Muscle layer of duodenum (tissue), 2 donors: Measurements from ENCODE around the gene RHOF.

Experiments used
- H3K27ac ChIP-seq: one replicate; pipeline ENCODE4 v1.7.0; 2013; ENCODE audit warnings: mild to moderate bottlenecking, low read length
- H3K27me3 ChIP-seq: one replicate; pipeline ENCODE4 v1.7.0; 2013; ENCODE audit warnings: low read depth, mild to moderate bottlenecking, control low read depth, low read length
- H3K36me3 ChIP-seq, 2 donors: one replicate each; pipeline ENCODE4 v1.7.0; 2013; ENCODE audit warnings: low read length in 2 of 2, control low read depth in 1 of 2, mild to moderate bottlenecking in 1 of 2; ENCODE audit not compliant: insufficient read depth in 2 of 2, control insufficient read depth in 1 of 2
- H3K4me1 ChIP-seq, 2 donors: one replicate each; pipeline ENCODE4 v1.7.0; 2013; ENCODE audit warnings: low read length in 2 of 2, mild to moderate bottlenecking in 2 of 2, control low read depth in 1 of 2, moderate library complexity in 1 of 2; ENCODE audit not compliant: insufficient read depth in 2 of 2, control insufficient read depth in 1 of 2
- H3K4me3 ChIP-seq, 2 donors: one replicate each; pipeline ENCODE4 v1.7.0; 2013; ENCODE audit warnings: low read length in 2 of 2, low read depth in 1 of 2, mild to moderate bottlenecking in 1 of 2
- H3K9me3 ChIP-seq, 2 donors: one replicate each; pipeline ENCODE4 v1.7.0; 2013; ENCODE audit warnings: low read length in 2 of 2, control low read depth in 1 of 2, mild to moderate bottlenecking in 1 of 2; ENCODE audit not compliant: control insufficient read depth in 1 of 2
- donor health status: healthy.

The RHOF gene

GRCh38 chr12:121776190-121777098, 17.0 kb downstream of the RHOF start:
- H3K36me3 ChIP-seq = peaks cover 0 to 7% of the 10 kb centered on the region in 2 donors
- no peaks in the 10 kb centered on the region for H3K27me3 ChIP-seq
- H3K4me3 ChIP-seq = no peak overlapping the region
- no peaks in the 10 kb centered on the region for H3K9me3 ChIP-seq
- peaks cover 0 to 25% of the 10 kb centered on the region in 2 donors for H3K4me1 ChIP-seq
- no peak overlapping the region for H3K27ac ChIP-seq

DNA sequence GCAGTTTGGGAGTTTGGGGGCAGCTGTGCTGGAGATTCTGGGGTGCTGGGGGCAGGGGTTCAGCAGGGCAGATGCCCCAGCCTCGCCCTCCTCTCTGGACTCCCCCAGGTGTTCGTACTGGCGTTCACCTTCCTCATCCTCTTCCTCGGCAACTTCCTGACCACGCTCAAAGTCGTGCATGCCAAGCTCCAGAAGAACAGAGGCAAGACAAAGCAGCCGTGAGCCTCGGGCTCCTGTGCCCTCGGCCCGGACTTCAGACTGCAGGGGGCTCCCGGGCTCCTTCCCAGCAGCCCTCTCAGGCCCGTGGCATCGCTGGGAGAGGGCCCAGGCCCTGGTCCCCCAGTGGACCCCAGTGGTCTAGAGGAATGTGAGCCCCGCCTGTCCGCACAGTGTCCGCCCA, 18.0 kb downstream of the RHOF start:
- Histone ChIP-seq H3K36me3 (peaks cover 0 to 7% of the 10 kb centered on the region in 2 donors), H3K4me3 (no peak overlapping the region), H3K27me3 (no peaks in the 10 kb centered on the region), H3K4me1 (peaks cover 0 to 26% of the 10 kb centered on the region in 2 donors), H3K9me3 (no peaks in the 10 kb centered on the region), H3K27ac (no peak overlapping the region)

DNA sequence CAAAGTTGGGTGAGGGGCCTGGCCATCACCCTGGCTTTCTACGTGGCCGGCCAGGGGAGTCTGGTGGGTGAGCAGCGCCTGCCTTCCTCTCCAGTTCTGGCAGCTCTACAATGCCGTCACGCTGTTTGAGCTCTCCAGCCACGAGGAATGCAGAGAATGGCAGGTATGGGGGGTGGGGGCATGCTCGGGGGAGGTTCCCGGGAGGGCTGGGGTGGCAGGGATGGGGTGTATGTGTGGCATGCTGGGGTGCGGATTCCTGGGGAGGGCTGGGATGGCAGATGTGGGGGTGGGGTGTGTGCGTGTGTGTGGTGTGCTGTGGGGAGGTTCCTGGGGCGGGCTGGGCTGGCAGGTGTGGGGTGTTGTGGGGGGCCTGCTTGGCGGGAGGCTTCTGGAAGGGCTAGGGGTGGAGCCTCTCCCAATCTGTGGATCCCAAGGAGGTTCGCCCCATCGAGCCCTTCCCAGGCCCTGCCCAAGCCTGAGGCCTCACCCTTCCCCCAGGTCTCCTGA, 18.5 kb downstream of the RHOF start:
- H3K9me3 ChIP-seq = no peaks in the 10 kb centered on the region
- peaks cover 0 to 7% of the 10 kb centered on the region in 2 donors for H3K36me3 ChIP-seq
- peaks cover 0 to 28% of the 10 kb centered on the region in 2 donors for H3K4me1 ChIP-seq
- H3K4me3 ChIP-seq = no peak overlapping the region
- H3K27ac ChIP-seq = no peak overlapping the region
- H3K27me3 ChIP-seq = no peaks in the 10 kb centered on the region

GRCh38 chr12:121773011-121773777, 20.3 kb downstream of the RHOF start:
- no peak overlapping the region for H3K4me3 ChIP-seq
- H3K27ac ChIP-seq = no peak overlapping the region
- H3K9me3 ChIP-seq = no peaks in the 10 kb centered on the region
- no peaks in the 10 kb centered on the region for H3K36me3 ChIP-seq
- H3K27me3 ChIP-seq = no peaks in the 10 kb centered on the region
- peaks cover 1 to 34% of the 10 kb centered on the region in 2 donors for H3K4me1 ChIP-seq

DNA sequence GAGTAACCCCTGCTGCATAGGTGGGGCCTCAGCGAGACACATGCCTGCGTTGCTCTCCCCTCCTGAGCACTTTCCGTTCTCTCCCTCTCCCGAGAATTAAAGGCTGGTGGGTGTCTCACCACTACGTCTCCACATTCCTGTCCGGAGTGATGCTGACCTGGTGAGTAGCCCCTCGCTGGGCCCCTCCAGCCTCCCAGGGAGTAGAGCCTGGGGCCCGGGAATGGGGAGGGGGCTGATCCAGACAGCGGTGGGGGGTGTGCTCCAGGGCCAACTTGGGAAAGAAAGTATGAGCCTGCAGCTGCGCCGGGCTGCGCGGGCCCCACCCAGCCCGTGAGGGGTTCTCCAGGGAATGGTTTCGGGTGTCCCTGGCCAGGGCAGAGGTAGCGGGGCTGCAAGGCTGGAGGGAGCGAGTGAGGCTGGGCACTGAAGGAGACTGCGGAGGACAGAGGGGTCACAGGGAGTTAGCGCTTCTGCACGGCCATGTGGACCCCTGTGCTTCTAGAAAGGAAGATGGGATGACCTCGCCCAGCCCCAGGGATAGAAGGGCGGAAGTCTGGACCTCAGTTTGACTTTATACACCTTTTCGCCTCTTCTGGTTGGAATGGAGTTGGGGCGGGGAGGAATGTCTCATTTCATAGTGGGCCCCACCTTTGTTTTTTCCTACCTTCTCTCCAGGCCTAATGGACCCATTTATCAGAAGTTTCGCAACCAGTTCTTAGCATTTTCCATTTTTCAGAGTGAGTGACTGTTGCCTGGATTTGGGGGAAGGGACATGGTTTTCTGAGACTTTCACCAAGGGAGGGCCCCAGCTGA, 22.5 kb downstream of the RHOF start:
- Histone ChIP-seq H3K4me3 (no peak overlapping the region), H3K4me1 (peaks cover 5 to 49% of the 10 kb centered on the region in 2 donors), H3K27me3 (no peaks in the 10 kb centered on the region), H3K9me3 (no peaks in the 10 kb centered on the region), H3K36me3 (no peaks in the 10 kb centered on the region), H3K27ac (no peak overlapping the region)

GRCh38 chr12:121770388-121770787, 23.1 kb downstream of the RHOF start:
- Histone ChIP-seq H3K27ac (no peak overlapping the region), H3K4me3 (no peak overlapping the region), H3K4me1 (peaks cover 5 to 48% of the 10 kb centered on the region in 2 donors), H3K27me3 (no peaks in the 10 kb centered on the region), H3K36me3 (no peaks in the 10 kb centered on the region), H3K9me3 (no peaks in the 10 kb centered on the region)

DNA sequence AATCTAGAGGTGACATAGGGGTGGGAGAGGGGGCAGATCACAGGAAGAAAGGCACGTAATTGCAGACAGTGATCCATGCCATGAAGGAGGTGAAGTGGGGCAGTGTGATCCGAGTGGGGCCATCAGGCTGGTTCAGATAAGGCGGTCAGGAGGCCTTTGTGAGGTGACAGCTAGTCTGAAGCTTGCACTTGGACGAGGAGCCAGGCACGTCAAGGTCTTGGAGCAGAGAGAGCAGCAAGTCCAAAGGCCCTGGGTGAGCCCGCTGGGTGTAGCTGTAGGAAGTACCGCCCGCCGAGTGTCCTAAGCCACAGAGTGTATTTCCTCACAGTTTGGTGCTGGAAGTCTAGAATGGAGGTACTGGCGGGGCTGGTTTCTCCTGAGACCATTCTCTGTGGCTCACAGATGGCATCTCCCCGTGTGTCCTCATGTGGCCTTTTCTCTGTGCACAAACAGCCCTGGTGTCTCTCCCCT, 23.6 kb downstream of the RHOF start:
- H3K4me3 ChIP-seq = no peak overlapping the region
- no peaks in the 10 kb centered on the region for H3K36me3 ChIP-seq
- H3K27me3 ChIP-seq = no peaks in the 10 kb centered on the region
- peaks cover 5 to 48% of the 10 kb centered on the region in 2 donors for H3K4me1 ChIP-seq
- no peak overlapping the region for H3K27ac ChIP-seq
- H3K9me3 ChIP-seq = no peaks in the 10 kb centered on the region

- Histone ChIP-seq H3K9me3 (no peaks in the 10 kb centered on the region), H3K4me3 (no peak overlapping the region), H3K27me3 (no peaks in the 10 kb centered on the region), H3K36me3 (no peaks in the 10 kb centered on the region), H3K4me1 (peaks cover 5 to 48% of the 10 kb centered on the region in 2 donors), H3K27ac (no peak overlapping the region)
These were observed 24.1 kb downstream of the RHOF start for GRCh38 chr12:121769297-121769830.

DNA sequence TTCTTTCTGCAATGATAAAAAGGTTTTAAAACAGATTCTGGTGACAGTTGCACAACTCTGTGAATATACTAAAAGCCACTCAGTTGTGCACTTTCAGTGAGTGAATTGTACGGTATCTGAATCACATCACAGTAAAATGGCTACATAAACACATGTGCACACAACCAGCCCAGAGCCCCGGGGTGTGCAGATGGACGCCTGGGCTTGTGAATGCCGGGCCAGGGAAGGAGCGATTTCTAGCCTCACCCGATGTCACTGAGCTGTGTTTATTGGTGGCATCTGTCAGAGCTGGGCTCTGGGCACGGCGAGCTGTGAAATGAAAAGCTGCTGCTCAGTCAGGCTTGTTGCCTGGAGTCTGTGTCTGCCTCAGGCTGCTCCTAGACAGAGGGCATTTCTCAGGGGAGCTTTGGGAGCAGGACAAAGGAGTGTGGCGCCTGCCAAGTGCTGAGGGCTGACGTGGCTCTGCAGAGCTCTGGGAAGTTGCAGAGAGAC, 25.9 kb downstream of the RHOF start:
- no peaks in the 10 kb centered on the region for H3K36me3 ChIP-seq
- H3K4me3 ChIP-seq = no peak overlapping the region
- no peaks in the 10 kb centered on the region for H3K27me3 ChIP-seq
- H3K4me1 ChIP-seq = peaks cover 5 to 40% of the 10 kb centered on the region in 2 donors
- no peak overlapping the region for H3K27ac ChIP-seq
- H3K9me3 ChIP-seq = no peaks in the 10 kb centered on the region

GRCh38 chr12:121766290-121767039, 27.0 kb downstream of the RHOF start:
- H3K27ac ChIP-seq = no peak overlapping the region
- H3K9me3 ChIP-seq = no peaks in the 10 kb centered on the region
- H3K36me3 ChIP-seq = no peaks in the 10 kb centered on the region
- no peak overlapping the region for H3K4me3 ChIP-seq
- H3K27me3 ChIP-seq = no peaks in the 10 kb centered on the region
- H3K4me1 ChIP-seq = peaks cover 5 to 44% of the 10 kb centered on the region in 2 donors
